K562 (cell line): ENCODE measurements around the gene PLEKHA7. TPM values are rescaled to one million over a fixed set of nuclear protein-coding genes. Genes with fewer than 3 reads are reported as not detected.
A peak's percentile ranks its signal among the peaks of the same experiment; 100 is the strongest.

ENCODE experiments used
- ATAC-seq: fragments of 200-7000 bp; cut with Tn5 transposase; 3 replicates; pipeline ENCODE4 v1.9.1; 2020; ENCODE audit warnings: moderate library complexity
- BruUV-seq: library from RNA; stranded (reverse); fragments of 400-500 nt; replicated peaks from 2 replicates; lab custom pipeline; 2021; lab: Mats Ljungman, UMichigan
- CTCF ChIA-PET: fragments of 300-600 bp; formaldehyde crosslinking; extraction: SDS; loops from one replicate; lab custom pipeline; 2021; ENCODE audit warnings: low intra/inter-chr PET ratio; lab: Yijun Ruan, JAX
- POLR2A ChIA-PET: fragments of 300-600, 350-650 bp; sonication (Branson Sonifier 250); formaldehyde crosslinking; extraction: SDS; loops from one replicate; lab custom pipeline; 2021; ENCODE audit warnings: antibody characterized with exemption, inconsistent platforms; lab: Yijun Ruan, JAX
- DNase-seq, 4 experiments: peaks; one replicate each; pipeline versions ENCODE4 v3.0.0 to v3.0.0-alpha.2; 2011 to 2018; ENCODE audit warnings: low spot score in 3 of 4, mixed read lengths in 3 of 4; ENCODE audit errors: extremely low read depth in 1 of 4
- FAIRE-seq: peaks from 2 replicates; lab custom pipeline; 2011; peaks lifted over from hg19 to GRCh38; lab: Jason Lieb, UNC
- H2AFZ ChIP-seq: 2 replicates; pipeline ENCODE4 v1.6.0; 2011; ENCODE audit warnings: low read depth, low read length, control low read depth, inconsistent platforms
- H3K27ac ChIP-seq: fragments of 200-600 bp; 3 replicates; pipeline ENCODE4 v1.8.0; 2011; ENCODE audit warnings: low read depth, mild to moderate bottlenecking, control low read depth, inconsistent platforms, low read length, moderate library complexity, mixed read lengths; ENCODE audit errors: extremely low read depth
- H3K27me3 ChIP-seq, 2 experiments: fragments of 300-600 bp in 1 of 2; 2 replicates in 1 of 2; 3 replicates in 1 of 2; pipeline versions ENCODE4 v1.6.0 to v1.8.0; 2011; ENCODE audit warnings: inconsistent platforms in 2 of 2, low read length in 2 of 2, mild to moderate bottlenecking in 1 of 2, mixed read lengths in 1 of 2, moderate library complexity in 1 of 2; ENCODE audit not compliant: control insufficient read depth in 2 of 2, insufficient read depth in 2 of 2
- H3K36me3 ChIP-seq: fragments of 300-600 bp; 3 replicates; pipeline ENCODE4 v1.8.0; 2011; ENCODE audit warnings: mild to moderate bottlenecking, low read length, inconsistent platforms; ENCODE audit not compliant: control insufficient read depth, insufficient read depth
- H3K4me1 ChIP-seq, 2 experiments: fragments of 200-600 bp in 1 of 2; replicated peaks in 1 of 2; 2 replicates in 1 of 2; 3 replicates in 1 of 2; pipeline versions ENCODE4 v1.5.1 to v1.8.0; 2011; ENCODE audit warnings: inconsistent platforms in 2 of 2, low read length in 2 of 2, mild to moderate bottlenecking in 1 of 2, mixed read lengths in 1 of 2, moderate library complexity in 1 of 2; ENCODE audit not compliant: control insufficient read depth in 2 of 2, insufficient read depth in 2 of 2
- H3K4me2 ChIP-seq: 2 replicates; pipeline ENCODE4 v1.6.1; 2011; ENCODE audit warnings: low read length, control low read depth, inconsistent platforms, mixed read lengths; ENCODE audit not compliant: insufficient read depth
- H3K4me3 ChIP-seq: fragments of 200-600 bp; sonication (generic), shearing (Covaris generic); 2 replicates; pipeline ENCODE4 v1.5.1; 2016; ENCODE audit warnings: control low read depth, inconsistent platforms
- H3K79me2 ChIP-seq: fragments of 200-600 bp; 3 replicates; pipeline ENCODE4 v1.8.0; 2011; ENCODE audit warnings: low read length, inconsistent platforms; ENCODE audit not compliant: control insufficient read depth, insufficient read depth
- H3K9ac ChIP-seq, 2 experiments: 2 replicates each; pipeline versions ENCODE4 v1.6.0 to v1.6.1; 2011; ENCODE audit warnings: low read depth in 2 of 2, low read length in 2 of 2, control low read depth in 1 of 2, inconsistent platforms in 1 of 2, mild to moderate bottlenecking in 1 of 2, mixed read lengths in 1 of 2; ENCODE audit not compliant: insufficient read depth in 1 of 2
- H3K9me1 ChIP-seq: one replicate; pipeline ENCODE4 v1.6.0; 2011; ENCODE audit warnings: inconsistent platforms, mild to moderate bottlenecking, low read length, moderate library complexity; ENCODE audit not compliant: control insufficient read depth, insufficient read depth
- H3K9me3 ChIP-seq: replicated peaks from 2 replicates; pipeline ENCODE4 v1.5.1; 2011; ENCODE audit warnings: low read depth, low read length, inconsistent platforms; ENCODE audit not compliant: control insufficient read depth, insufficient read depth
- H4K20me1 ChIP-seq: replicated peaks from 2 replicates; pipeline ENCODE4 v1.6.1; 2011; ENCODE audit warnings: low read length, inconsistent platforms, mixed read lengths; ENCODE audit not compliant: control insufficient read depth, insufficient read depth
- CBX3 ChIP-seq, 2 experiments: IDR thresholded peaks; 1 replicate in 1 of 2; 2 replicates in 1 of 2; pipeline ENCODE4 v1.6.1; 2012; ENCODE audit warnings: inconsistent platforms in 2 of 2, low read length in 2 of 2, borderline replicate concordance in 1 of 2, control low read depth in 1 of 2
- CHD1 ChIP-seq: fragments of 200-600 bp; sonication (generic); IDR thresholded peaks from one replicate; pipeline ENCODE4 v1.6.1; 2012; ENCODE audit warnings: mild to moderate bottlenecking, moderate library complexity, low read length, inconsistent platforms
- CREM ChIP-seq: IDR thresholded peaks from 2 replicates; pipeline ENCODE4 v1.6.1; 2014; ENCODE audit warnings: antibody characterized with exemption, low read depth
- DNMT1 ChIP-seq: fragments of 450-650 bp; IDR thresholded peaks from 2 replicates; pipeline ENCODE4 v1.6.1; 2016; ENCODE audit warnings: antibody characterized with exemption, mild to moderate bottlenecking
- HDAC1 ChIP-seq, 2 experiments: fragments of 450-650 bp; IDR thresholded peaks; 2 replicates each; pipeline ENCODE4 v1.6.1; 2016 to 2017; ENCODE audit warnings: inconsistent platforms in 1 of 2, mild to moderate bottlenecking in 1 of 2, moderate library complexity in 1 of 2
- ILF3 ChIP-seq: fragments of 450-650 bp; IDR thresholded peaks from 2 replicates; pipeline ENCODE4 v1.6.1; 2018; ENCODE audit warnings: antibody characterized with exemption, mild to moderate bottlenecking, moderate library complexity, borderline replicate concordance
- RBM39 ChIP-seq: fragments of 200-400 bp; formaldehyde crosslinking; optimal IDR thresholded peaks from 2 replicates; pipeline ENCODE3; 2018; ENCODE audit warnings: low read depth, low read length
- RCOR1 ChIP-seq, 2 experiments: IDR thresholded peaks; 2 replicates each; pipeline ENCODE4 v1.6.1; 2012; ENCODE audit warnings: low read depth in 2 of 2, low read length in 2 of 2, borderline replicate concordance in 1 of 2, improper control_type of control experiment in 1 of 2
- XRCC4 ChIP-seq: IDR thresholded peaks from one replicate; pipeline ENCODE4 v1.6.1; 2011; ENCODE audit not compliant: insufficient read depth, insufficient read length; ENCODE audit errors: extremely low read depth
- XRCC5 ChIP-seq: fragments of 200-400 bp; formaldehyde crosslinking; IDR thresholded peaks from 2 replicates; pipeline ENCODE4 v1.6.1; 2017; ENCODE audit warnings: low read depth, mild to moderate bottlenecking, low read length
- ZC3H11A ChIP-seq: IDR thresholded peaks from 2 replicates; pipeline ENCODE4 v1.6.1; 2012; ENCODE audit warnings: low read depth, low read length, improper control_type of control experiment
- ZFX ChIP-seq: sonication (generic); formaldehyde crosslinking; IDR thresholded peaks from 2 replicates; pipeline ENCODE4 v1.8.0; 2022; ENCODE audit warnings: mild to moderate bottlenecking, missing genetic modification reagents, moderate library complexity
- ZNF696 ChIP-seq: fragments of 250-450 bp; sonication (Bioruptor Pico); conservative IDR thresholded peaks from 2 replicates; pipeline ENCODE4 v1.4.0; 2020; ENCODE audit warnings: mild to moderate bottlenecking, moderate library complexity
- WGBS: fragments of 100-300 bp; shearing (Covaris generic); methylation state at CpG from one replicate; pipeline ENCODE4 v1.1.6; 2016; ENCODE audit warnings: low coverage, mixed read lengths; ENCODE audit not compliant: insufficient coverage; ENCODE audit errors: missing lambda C conversion rate; 5-methylcytosine and 5-hydroxymethylcytosine counted together
- in situ Hi-C: fragments of 300-500 bp; cut with MboI; formaldehyde crosslinking; loops from 4 replicates; pipeline ENCODE4 v1.15.0; 2018; ENCODE audit warnings: inconsistent platforms, mixed read lengths
- intact Hi-C: fragments of 100-400 bp; cut with micrococcal nuclease; formaldehyde crosslinking; loops from 2 replicates; pipeline ENCODE4 v1.14.2; 2022
- polyA plus RNA-seq, 8 experiments: library from polyadenylated mRNA; depleted of rRNA in 4 of 8; stranded (reverse) in 5 of 8; unstranded in 3 of 8; fragments of >200 nt; fragmentation: Nextera tagmentation in 2 of 8; fragmentation: Illumina TruSeq in 1 of 8; extraction: Ambion mirVana in 2 of 8; extraction: Trizol in 1 of 8; gene quantifications; 2 replicates each; pipeline versions ENCODE4 v1.2.1 to v1.2.3, GENCODE V29; 2011 to 2014; ENCODE audit warnings: inconsistent platforms in 1 of 8, missing spikeins in 1 of 8
- total RNA-seq, 7 experiments: library from RNA; depleted of rRNA in 6 of 7; stranded (reverse); fragments of >200 nt in 6 of 7; fragmentation: Illumina TruSeq in 2 of 7; extraction: Trizol in 2 of 7; gene quantifications; 2 replicates each; pipeline versions ENCODE4 v1.2.1 to v1.2.3, GENCODE V29; 2011 to 2021; ENCODE audit warnings: low replicate concordance in 1 of 7
- TF ChIP-seq, protein P1 (sequence below): fragments of 200-800 bp; sonication (Bioruptor generic); IDR thresholded peaks from 2 replicates; pipeline ENCODE4 v1.6.1; 2016; ENCODE audit warnings: missing genetic modification characterization, missing compliant biosample characterization

The PLEKHA7 gene
- total and polyA plus RNA-seq, 9 of the 15 experiments (the other 6 are each of a cell fraction or from before 2014, with no cell fraction given), result 0.06 to 0.77 (median 0.20) TPM; not detected in 1

DNA sequence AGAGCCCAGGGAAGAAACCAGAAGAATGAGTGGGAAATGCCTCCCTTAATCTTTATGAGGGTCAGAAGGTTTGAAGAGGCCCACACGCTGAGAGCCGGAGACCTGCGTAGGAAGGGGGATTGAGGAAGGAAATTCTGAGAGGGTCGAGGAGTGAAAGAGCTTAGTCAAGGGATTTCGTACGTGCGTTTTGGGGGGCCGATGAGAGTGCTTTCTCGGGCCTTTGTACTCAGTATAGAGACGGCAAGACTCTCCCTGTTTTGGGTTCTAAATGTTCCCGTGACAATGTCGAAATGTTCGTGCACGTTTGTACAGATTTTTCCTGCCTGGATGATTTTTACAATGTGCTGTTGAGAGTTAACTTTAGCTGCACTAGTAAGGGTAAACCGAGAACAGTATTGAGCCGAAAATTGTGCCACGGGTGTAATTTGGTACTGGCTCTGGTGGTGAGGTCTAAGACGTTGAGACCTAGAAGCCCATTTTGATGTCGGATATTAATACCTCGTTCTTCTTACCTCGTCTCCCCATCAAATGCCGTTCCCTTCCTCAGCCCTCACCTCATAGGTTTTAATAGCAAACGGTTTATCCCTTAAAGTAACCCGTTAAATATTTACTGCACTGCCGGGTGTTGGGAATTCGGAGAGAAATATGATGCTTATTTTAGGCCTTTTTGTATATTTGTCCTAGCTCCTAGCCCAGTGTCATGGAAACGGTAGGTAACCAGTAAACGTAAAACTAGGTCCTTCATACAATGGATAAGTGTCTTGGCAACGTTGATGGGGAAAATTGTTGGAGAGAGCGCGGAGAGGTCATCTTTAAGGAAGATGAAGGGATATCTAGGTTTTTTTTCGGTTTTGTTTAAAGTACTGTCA, 275.0 kb downstream of the PLEKHA7 start:
- intact Hi-C loops (no loop called here), in situ Hi-C loops (no loop called here)
- Histone ChIP-seq H2AFZ (peak overlapping the region; percentile 95), H3K4me2 (peak overlapping the region; percentile 84), H3K27ac (peak overlapping the region; percentile 96), H3K27me3 (no peaks in the 10 kb centered on the region), H3K4me3 (peak overlapping the region; percentile 91), H3K4me1 (peaks cover 11 to 12% of the 10 kb centered on the region in 2 experiments; a peak in 4 of 5 replicates), H3K9ac (peak overlapping the region; percentile 99), H3K9me1 (no peaks in the 10 kb centered on the region), H3K36me3 (peaks cover 25% of the 10 kb centered on the region; the same call in 2 of the 3 replicates), H4K20me1 (peaks cover 2% of the 10 kb centered on the region; the same call in 1 of the 2 replicates), H3K9me3 (no peaks in the 10 kb centered on the region), H3K79me2 (peaks cover 63% of the 10 kb centered on the region)
- FAIRE-seq, result peak; percentile 29
- CTCF ChIA-PET, result no interaction called here
- BruUV-seq, result TSS peak; percentile 81
- DNase-seq, result peak in 1 of 4 experiments; percentile 8
- WGBS, result 3% methylated on average over 32 of the region's 32 CpGs
- ATAC-seq, result peak; percentile 3; the same call in 1 of the 3 replicates
- POLR2A ChIA-PET, result interaction anchor here (0.6 to 5.1 kb wide), 4 partner anchors 10 to 518 kb away, joined by 3 to 27 read pairs (median 5); no protein-coding TSS in a partner anchor
- no peak for TF ChIP-seq DNMT1
- 0 out of 4 replicates have a peak, but pooled peaks of 1 of the 2 experiments have one; percentile 1 for TF ChIP-seq HDAC1 (IDR thresholded peaks at IDR 0.05)
- TF ChIP-seq ILF3, result no peak
- no peak for TF ChIP-seq RBM39
- TF ChIP-seq XRCC5, result no peak
- TF ChIP-seq, protein P1, sequence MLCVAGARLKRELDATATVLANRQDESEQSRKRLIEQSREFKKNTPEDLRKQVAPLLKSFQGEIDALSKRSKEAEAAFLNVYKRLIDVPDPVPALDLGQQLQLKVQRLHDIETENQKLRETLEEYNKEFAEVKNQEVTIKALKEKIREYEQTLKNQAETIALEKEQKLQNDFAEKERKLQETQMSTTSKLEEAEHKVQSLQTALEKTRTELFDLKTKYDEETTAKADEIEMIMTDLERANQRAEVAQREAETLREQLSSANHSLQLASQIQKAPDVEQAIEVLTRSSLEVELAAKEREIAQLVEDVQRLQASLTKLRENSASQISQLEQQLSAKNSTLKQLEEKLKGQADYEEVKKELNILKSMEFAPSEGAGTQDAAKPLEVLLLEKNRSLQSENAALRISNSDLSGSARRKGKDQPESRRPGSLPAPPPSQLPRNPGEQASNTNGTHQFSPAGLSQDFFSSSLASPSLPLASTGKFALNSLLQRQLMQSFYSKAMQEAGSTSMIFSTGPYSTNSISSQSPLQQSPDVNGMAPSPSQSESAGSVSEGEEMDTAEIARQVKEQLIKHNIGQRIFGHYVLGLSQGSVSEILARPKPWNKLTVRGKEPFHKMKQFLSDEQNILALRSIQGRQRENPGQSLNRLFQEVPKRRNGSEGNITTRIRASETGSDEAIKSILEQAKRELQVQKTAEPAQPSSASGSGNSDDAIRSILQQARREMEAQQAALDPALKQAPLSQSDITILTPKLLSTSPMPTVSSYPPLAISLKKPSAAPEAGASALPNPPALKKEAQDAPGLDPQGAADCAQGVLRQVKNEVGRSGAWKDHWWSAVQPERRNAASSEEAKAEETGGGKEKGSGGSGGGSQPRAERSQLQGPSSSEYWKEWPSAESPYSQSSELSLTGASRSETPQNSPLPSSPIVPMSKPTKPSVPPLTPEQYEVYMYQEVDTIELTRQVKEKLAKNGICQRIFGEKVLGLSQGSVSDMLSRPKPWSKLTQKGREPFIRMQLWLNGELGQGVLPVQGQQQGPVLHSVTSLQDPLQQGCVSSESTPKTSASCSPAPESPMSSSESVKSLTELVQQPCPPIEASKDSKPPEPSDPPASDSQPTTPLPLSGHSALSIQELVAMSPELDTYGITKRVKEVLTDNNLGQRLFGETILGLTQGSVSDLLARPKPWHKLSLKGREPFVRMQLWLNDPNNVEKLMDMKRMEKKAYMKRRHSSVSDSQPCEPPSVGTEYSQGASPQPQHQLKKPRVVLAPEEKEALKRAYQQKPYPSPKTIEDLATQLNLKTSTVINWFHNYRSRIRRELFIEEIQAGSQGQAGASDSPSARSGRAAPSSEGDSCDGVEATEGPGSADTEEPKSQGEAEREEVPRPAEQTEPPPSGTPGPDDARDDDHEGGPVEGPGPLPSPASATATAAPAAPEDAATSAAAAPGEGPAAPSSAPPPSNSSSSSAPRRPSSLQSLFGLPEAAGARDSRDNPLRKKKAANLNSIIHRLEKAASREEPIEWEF (CRISPR knock-in tag), result no peak
- no peak for TF ChIP-seq CREM
- peak; percentile 97 for TF ChIP-seq ZFX (CRISPR knock-in tag)
- 0 out of 3 replicates have a peak, but pooled peaks of 1 of the 2 experiments have one; percentile 11 for TF ChIP-seq CBX3 (IDR thresholded peaks at IDR 0.05; ENCODE audit: borderline replicate concordance in 1 of 2, low read length in 2 of 2)
- 0 out of 4 replicates have a peak, but pooled peaks of 1 of the 2 experiments have one; percentile 7 for TF ChIP-seq RCOR1 (IDR thresholded peaks at IDR 0.05; ENCODE audit: borderline replicate concordance in 1 of 2, low read depth in 2 of 2, low read length in 2 of 2)
- no peak for TF ChIP-seq ZC3H11A
- TF ChIP-seq XRCC4, result no peak
- TF ChIP-seq CHD1, result peak; percentile 26
- no peak for TF ChIP-seq ZNF696 (CRISPR knock-in tag)
